Stomach (tissue), 9 donors: Measurements from ENCODE around the gene MT1M. TPM values are rescaled to one million over a fixed set of nuclear protein-coding genes. Genes with fewer than 3 reads are reported as not detected.
A peak's percentile ranks its signal among the peaks of the same experiment; 100 is the strongest.

Source experiments
- DNase-seq, 2 donors: peaks; one replicate each; pipeline versions ENCODE4 v3.0.0 to v3.0.0-alpha.2; 2013 to 2019
- H3K27ac ChIP-seq, 5 donors: fragments of 200-600 bp in 4 of 5; sonication (generic) in 4 of 5; one replicate each; pipeline ENCODE4 v1.5.1; 2013 to 2019; ENCODE audit warnings: mild to moderate bottlenecking in 1 of 5, moderate library complexity in 1 of 5
- H3K27me3 ChIP-seq, 3 donors: fragments of 200-600 bp; sonication (generic); one replicate each; pipeline ENCODE4 v1.5.1; 2017 to 2019; ENCODE audit warnings: mixed run types in 1 of 3
- H3K36me3 ChIP-seq, 4 donors: fragments of 200-600 bp; sonication (generic); 1 replicate in 3 of 4; 2 replicates in 1 of 4; pipeline ENCODE4 v1.5.1; 2016 to 2019
- H3K4me1 ChIP-seq, 4 donors: fragments of 200-600 bp; sonication (generic); one replicate each; pipeline ENCODE4 v1.5.1; 2016 to 2019
- H3K4me3 ChIP-seq, 4 donors: fragments of 200-600 bp; sonication (generic) in 3 of 4; one replicate each; pipeline ENCODE4 v1.5.1; 2016 to 2019; ENCODE audit warnings: mild to moderate bottlenecking in 1 of 4
- H3K9me3 ChIP-seq, 4 donors: fragments of 200-600 bp; sonication (generic); one replicate each; pipeline ENCODE4 v1.5.1; 2016 to 2019
- CTCF ChIP-seq, 7 experiments: fragments of 450-650 bp in 4 of 7; fragments of 200-600 bp in 3 of 7; sonication (generic) in 3 of 7; IDR thresholded peaks; one replicate each; pipeline ENCODE4 v1.5.1; 2016 to 2019; ENCODE audit warnings: antibody characterized with exemption in 7 of 7, control low read depth in 2 of 7, mild to moderate bottlenecking in 1 of 7
- EP300 ChIP-seq: sonication (generic); formaldehyde crosslinking; IDR thresholded peaks from one replicate; pipeline ENCODE4 v1.6.1; 2017; ENCODE audit warnings: antibody characterized with exemption
- POLR2A ChIP-seq, 4 donors: fragments of 450-650 bp; IDR thresholded peaks; one replicate each; pipeline ENCODE4 v1.6.1; 2016; ENCODE audit warnings: antibody characterized with exemption in 4 of 4, control low read depth in 2 of 4, mild to moderate bottlenecking in 1 of 4, moderate library complexity in 1 of 4
- POLR2AphosphoS5 ChIP-seq, 3 donors: sonication (generic); formaldehyde crosslinking; IDR thresholded peaks; one replicate each; pipeline ENCODE4 v1.6.1; 2016; ENCODE audit warnings: antibody characterized with exemption in 3 of 3
- WGBS, 5 donors: extraction: QIAGEN DNeasy Blood & Tissue Kit in 3 of 5; methylation state at CpG; one replicate each; pipeline versions ENCODE4 v1.1.5 to v1.1.7; 2013 to 2018; 5-methylcytosine and 5-hydroxymethylcytosine counted together
- intact Hi-C: fragments of 100-400 bp; cut with DNase I; formaldehyde crosslinking; loops from one replicate; pipeline ENCODE4 v1.15.1; 2023; ENCODE audit warnings: low total_unique reads
- polyA plus RNA-seq, 3 donors: library from polyadenylated mRNA; stranded (reverse); fragments of 200-250 nt; gene quantifications; one replicate each; pipeline ENCODE4 v1.2.3, GENCODE V29; 2013
- total RNA-seq, 5 donors: library from RNA; depleted of rRNA; stranded (reverse); fragments of >200 nt; gene quantifications; one replicate each; pipeline versions ENCODE4 v1.1.0 to v1.2.3, GENCODE V29; 2014 to 2016
- donor health status: healthy with polysubstance abuse.
- donor health status: Bipolar disorder and iron deficiency.
- donor health status: healthy.

Gene MT1M
- total and polyA plus RNA-seq, 8 donors = 5.2 to 155 (median 57.4) TPM; not detected in 1

GRCh38 chr16:56588781-56589140 lies 43.7 kb upstream of the MT1M start:
- intact Hi-C loops = no loop called here
- Histone ChIP-seq H3K4me3 (peak overlapping the region; percentile 40 to 60 (median 43)), H3K27me3 (peaks cover 4 to 60% (median 25%) of the 10 kb centered on the region in 3 donors), H3K9me3 (no peaks in the 10 kb centered on the region), H3K4me1 (peaks cover 6 to 12% (median 12%) of the 10 kb centered on the region in 4 donors), H3K36me3 (no peaks in the 10 kb centered on the region), H3K27ac (no peak overlapping the region)
- DNase-seq = no peak
- TF ChIP-seq CTCF (IDR thresholded peaks at IDR 0.05) = no peak
- TF ChIP-seq EP300 = no peak
- no peak for TF ChIP-seq POLR2A (IDR thresholded peaks at IDR 0.05)
- TF ChIP-seq POLR2AphosphoS5 (IDR thresholded peaks at IDR 0.05) = no peak
- 32 to 40% (median 37%) methylated on average over 9 of the region's 9 CpGs for WGBS, 5 donors

- H3K4me3 ChIP-seq = peak within 1 kb of the TSS; percentile 40 to 60 (median 43)
- intact Hi-C loops = no loop called here
Measured at GRCh38 chr16:56589141-56590039, 43.1 kb upstream of the MT1M start, which contains the start of gene MT3. TSS of gene MT3 (plus strand) at chr16:56589528. CDS start at chr16:56589591, 63 bp downstream.

GRCh38 chr16:56591377-56592060 lies 40.9 kb upstream of the MT1M start:
- Histone ChIP-seq H3K4me1 (peaks cover 6 to 12% (median 12%) of the 10 kb centered on the region in 4 donors), H3K27me3 (peaks cover 4 to 51% (median 25%) of the 10 kb centered on the region in 3 donors), H3K9me3 (no peaks in the 10 kb centered on the region), H3K36me3 (no peaks in the 10 kb centered on the region), H3K4me3 (no peak overlapping the region), H3K27ac (no peak overlapping the region)
- no peak for TF ChIP-seq POLR2A (IDR thresholded peaks at IDR 0.05)
- no peak for TF ChIP-seq EP300
- TF ChIP-seq CTCF (IDR thresholded peaks at IDR 0.05) = no peak
- WGBS, 5 donors = 44 to 57% (median 56%) methylated on average over 4 of the region's 4 CpGs
- DNase-seq = peak in 1 of 2 donors; percentile 35
- intact Hi-C loops = no loop called here

More at GRCh38 chr16:56589141-56590039, 43.1 kb upstream of the MT1M start, which contains the start of gene MT3:
- no peaks in the 10 kb centered on the region for H3K36me3 ChIP-seq
- peak in 1 of 2 donors; percentile 61 for DNase-seq
- peaks cover 4 to 54% (median 25%) of the 10 kb centered on the region in 3 donors for H3K27me3 ChIP-seq
- no peaks in the 10 kb centered on the region for H3K9me3 ChIP-seq
- H3K4me1 ChIP-seq = peaks cover 6 to 12% (median 12%) of the 10 kb centered on the region in 4 donors
- no peak for TF ChIP-seq CTCF (IDR thresholded peaks at IDR 0.05)
- TF ChIP-seq EP300 = no peak
- TF ChIP-seq POLR2AphosphoS5 (IDR thresholded peaks at IDR 0.05) = no peak
- no peak for TF ChIP-seq POLR2A (IDR thresholded peaks at IDR 0.05)
- H3K27ac ChIP-seq = no peak within 1 kb of the TSS
- 0 to 6% (median 5%) methylated on average over 1 to 87 of the region's 87 CpGs for WGBS, 5 donors

- Histone ChIP-seq H3K27ac (no peak overlapping the region), H3K4me3 (no peak overlapping the region), H3K36me3 (no peaks in the 10 kb centered on the region), H3K27me3 (peaks cover 4 to 30% (median 20%) of the 10 kb centered on the region in 3 donors), H3K4me1 (peaks cover 6 to 12% (median 12%) of the 10 kb centered on the region in 4 donors), H3K9me3 (no peaks in the 10 kb centered on the region)
- DNase-seq = no peak
- intact Hi-C loops = no loop called here
- TF ChIP-seq POLR2A (IDR thresholded peaks at IDR 0.05) (no peak), POLR2AphosphoS5 (IDR thresholded peaks at IDR 0.05) (no peak), CTCF (IDR thresholded peaks at IDR 0.05) (no peak), EP300 (no peak)
- WGBS, 5 donors = 72 to 92% (median 91%) methylated on average over 6 of the region's 6 CpGs
Measured at GRCh38 chr16:56593573-56594291, 38.7 kb upstream of the MT1M start.
